ENCODE data around the gene KIAA0513. TPM values are rescaled to one million over a fixed set of nuclear protein-coding genes. Genes with fewer than 3 reads are reported as not detected.

Gene KIAA0513
- total RNA-seq, 2 donors from 2014 or later: 12.6 to 14.1 TPM

- H3K9me3 ChIP-seq: no peaks in the 10 kb centered on the region
- H3K27me3 ChIP-seq: no peaks in the 10 kb centered on the region
- H3K27ac ChIP-seq: no peak overlapping the region
- TF ChIP-seq, protein P1, sequence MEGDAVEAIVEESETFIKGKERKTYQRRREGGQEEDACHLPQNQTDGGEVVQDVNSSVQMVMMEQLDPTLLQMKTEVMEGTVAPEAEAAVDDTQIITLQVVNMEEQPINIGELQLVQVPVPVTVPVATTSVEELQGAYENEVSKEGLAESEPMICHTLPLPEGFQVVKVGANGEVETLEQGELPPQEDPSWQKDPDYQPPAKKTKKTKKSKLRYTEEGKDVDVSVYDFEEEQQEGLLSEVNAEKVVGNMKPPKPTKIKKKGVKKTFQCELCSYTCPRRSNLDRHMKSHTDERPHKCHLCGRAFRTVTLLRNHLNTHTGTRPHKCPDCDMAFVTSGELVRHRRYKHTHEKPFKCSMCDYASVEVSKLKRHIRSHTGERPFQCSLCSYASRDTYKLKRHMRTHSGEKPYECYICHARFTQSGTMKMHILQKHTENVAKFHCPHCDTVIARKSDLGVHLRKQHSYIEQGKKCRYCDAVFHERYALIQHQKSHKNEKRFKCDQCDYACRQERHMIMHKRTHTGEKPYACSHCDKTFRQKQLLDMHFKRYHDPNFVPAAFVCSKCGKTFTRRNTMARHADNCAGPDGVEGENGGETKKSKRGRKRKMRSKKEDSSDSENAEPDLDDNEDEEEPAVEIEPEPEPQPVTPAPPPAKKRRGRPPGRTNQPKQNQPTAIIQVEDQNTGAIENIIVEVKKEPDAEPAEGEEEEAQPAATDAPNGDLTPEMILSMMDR (IDR thresholded peaks at IDR 0.05): no peak
- no peak for DNase-seq (ENCODE audit: low spot score)
- H3K36me3 ChIP-seq: no peaks in the 10 kb centered on the region
- H3K4me3 ChIP-seq: no peak overlapping the region
- peaks cover 0 to 58% of the 10 kb centered on the region in 2 donors for H3K4me1 ChIP-seq
Measured at GRCh38 chr16:85132456-85133289, 105.1 kb downstream of the KIAA0513 start.

DNA sequence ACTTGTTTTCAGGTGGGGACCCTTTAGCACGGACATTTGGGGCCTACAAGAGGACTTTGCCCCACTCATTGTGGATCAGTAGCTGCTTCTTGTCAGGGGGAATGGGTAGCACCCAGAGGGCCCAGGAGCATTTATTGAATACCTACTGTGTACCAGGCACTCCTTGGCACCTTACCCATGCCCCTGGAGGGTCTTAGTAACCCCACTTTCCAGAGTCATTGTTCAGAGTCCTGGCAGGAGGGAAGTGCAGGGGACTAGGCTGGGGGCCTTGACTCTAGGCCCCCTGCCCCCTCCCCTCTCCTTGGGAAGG, 105.7 kb downstream of the KIAA0513 start:
- no peak overlapping the region for H3K4me3 ChIP-seq
- no peaks in the 10 kb centered on the region for H3K27me3 ChIP-seq
- no peak overlapping the region for H3K27ac ChIP-seq
- no peaks in the 10 kb centered on the region for H3K9me3 ChIP-seq
- peaks cover 0 to 63% of the 10 kb centered on the region in 2 donors for H3K4me1 ChIP-seq
- DNase-seq (ENCODE audit: low spot score): no peak
- TF ChIP-seq, protein P1 (IDR thresholded peaks at IDR 0.05): no peak
- H3K36me3 ChIP-seq: no peaks in the 10 kb centered on the region

GRCh38 chr16:85134076-85134788, 106.6 kb downstream of the KIAA0513 start:
- TF ChIP-seq, protein P1 (IDR thresholded peaks at IDR 0.05): no peak

GRCh38 chr16:85134789-85135142, 107.2 kb downstream of the KIAA0513 start:
- Histone ChIP-seq H3K36me3 (no peaks in the 10 kb centered on the region), H3K9me3 (no peaks in the 10 kb centered on the region), H3K4me1 (peaks cover 0 to 59% of the 10 kb centered on the region in 2 donors), H3K27ac (no peak overlapping the region), H3K27me3 (no peaks in the 10 kb centered on the region), H3K4me3 (no peak overlapping the region)
- TF ChIP-seq, protein P1 (IDR thresholded peaks at IDR 0.05): no peak
- DNase-seq (ENCODE audit: low spot score): no peak

More at GRCh38 chr16:85134076-85134788, 106.6 kb downstream of the KIAA0513 start:
- Histone ChIP-seq H3K27me3 (no peaks in the 10 kb centered on the region), H3K36me3 (no peaks in the 10 kb centered on the region), H3K27ac (no peak overlapping the region), H3K9me3 (no peaks in the 10 kb centered on the region), H3K4me3 (no peak overlapping the region), H3K4me1 (peaks cover 0 to 63% of the 10 kb centered on the region in 2 donors)
- DNase-seq (ENCODE audit: low spot score): no peak

DNA sequence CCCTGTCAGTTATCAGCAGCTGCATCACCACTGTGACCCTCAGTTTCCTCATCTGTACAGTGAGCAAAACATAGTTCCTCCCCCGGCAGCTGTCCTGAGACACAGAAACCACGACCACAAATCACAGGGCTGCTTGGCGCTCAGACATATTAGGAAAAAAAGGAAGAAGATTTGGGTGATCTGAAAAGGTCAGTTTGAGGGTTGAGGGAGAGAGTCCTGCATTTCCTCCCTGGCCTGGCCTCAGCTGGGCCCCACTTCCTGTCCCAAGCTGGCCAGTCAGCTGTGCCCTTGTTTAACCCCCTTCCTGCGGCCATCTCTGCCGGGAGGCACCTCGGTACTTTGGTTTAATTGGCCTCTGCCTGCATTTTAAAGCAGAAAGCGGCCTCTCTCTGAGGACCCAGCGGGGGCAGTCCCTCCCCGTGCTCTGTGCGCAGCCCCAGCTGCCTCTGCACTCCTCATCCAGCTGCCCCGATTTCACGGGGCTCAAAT, 108.7 kb downstream of the KIAA0513 start:
- peaks cover 0 to 44% of the 10 kb centered on the region in 2 donors for H3K4me1 ChIP-seq
- H3K27ac ChIP-seq: peak overlapping the region; percentile 76 to 79
- H3K9me3 ChIP-seq: no peaks in the 10 kb centered on the region
- H3K4me3 ChIP-seq: no peak overlapping the region
- H3K27me3 ChIP-seq: no peaks in the 10 kb centered on the region
- H3K36me3 ChIP-seq: no peaks in the 10 kb centered on the region
- TF ChIP-seq, protein P1 (IDR thresholded peaks at IDR 0.05): no peak
- no peak for DNase-seq (ENCODE audit: low spot score)

Measured in right atrium auricular region (tissue), 2 donors.